Measurements from ENCODE around the gene MOG.
A peak's percentile ranks its signal among the peaks of the same experiment; 100 is the strongest.

Gene MOG

GRCh38 chr6:29656798-29657197 is at the start of gene MOG:
Gene MOG, plus strand, starts transcription at chr6:29657092. Its CDS starts 118 bp downstream, at chr6:29657210.
- no peak for DNase-seq

DNA sequence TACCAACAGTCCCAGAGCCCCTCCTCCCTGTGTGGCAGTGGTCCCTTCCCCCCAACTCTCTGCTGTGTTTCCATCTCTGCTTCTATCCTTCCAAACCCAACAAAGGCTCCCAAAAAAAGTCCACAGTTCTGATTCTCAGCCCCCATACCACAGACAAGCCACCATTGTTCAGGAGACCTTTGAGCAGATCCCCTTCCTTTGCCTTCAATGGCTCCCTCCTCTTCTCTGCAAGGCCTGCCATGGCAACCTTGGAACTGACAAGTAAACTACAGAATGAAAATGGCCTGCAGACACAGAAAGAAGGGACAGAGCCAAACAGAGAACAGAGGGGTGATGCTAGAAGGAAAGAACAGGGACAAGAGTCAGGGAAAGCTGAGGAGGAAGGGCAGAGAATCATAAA is 48.8 kb upstream of the MOG start:
- DNase-seq, result no peak

- DNase-seq, result no peak
Observed at GRCh38 chr6:29610540-29610939, 46.4 kb upstream of the MOG start.

- no peak for DNase-seq
Observed at GRCh38 chr6:29611426-29611825, 45.5 kb upstream of the MOG start.

GRCh38 chr6:29617782-29618554 is 38.9 kb upstream of the MOG start:
- DNase-seq, result no peak

DNA sequence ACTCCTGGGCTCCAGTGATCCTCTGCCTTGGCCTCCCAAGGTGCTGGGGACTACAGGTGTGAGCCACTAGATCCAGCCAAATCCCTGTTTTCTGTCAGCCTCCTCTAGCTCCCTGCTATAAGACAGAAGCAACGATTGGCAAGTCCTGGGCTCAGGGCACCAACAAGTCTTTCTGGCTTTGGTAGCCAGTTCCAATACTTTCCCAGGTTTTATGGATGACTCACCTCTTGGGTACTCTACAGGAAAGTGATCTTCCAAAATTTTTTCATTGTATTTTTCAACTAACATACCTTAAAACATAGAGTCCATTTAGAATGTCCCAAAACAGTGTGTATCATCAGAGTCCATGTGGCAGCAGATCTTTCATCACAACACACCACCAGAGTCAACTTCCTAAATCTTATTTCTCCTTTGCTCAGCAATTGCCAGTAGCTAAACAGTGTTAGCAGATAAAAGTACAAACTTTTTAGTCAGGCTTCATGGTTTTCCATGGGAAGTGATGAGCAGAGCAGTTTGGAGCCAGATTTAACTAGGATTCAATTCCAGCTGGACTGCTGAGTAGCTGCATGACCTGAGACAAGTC is 37.2 kb upstream of the MOG start:
- DNase-seq, result no peak

GRCh38 chr6:29620630-29621029 is 36.3 kb upstream of the MOG start:
- no peak for DNase-seq

GRCh38 chr6:29624520-29624961 is 32.4 kb upstream of the MOG start:
- no peak for DNase-seq

GRCh38 chr6:29625337-29625930 is 31.5 kb upstream of the MOG start:
- DNase-seq, result no peak

DNA sequence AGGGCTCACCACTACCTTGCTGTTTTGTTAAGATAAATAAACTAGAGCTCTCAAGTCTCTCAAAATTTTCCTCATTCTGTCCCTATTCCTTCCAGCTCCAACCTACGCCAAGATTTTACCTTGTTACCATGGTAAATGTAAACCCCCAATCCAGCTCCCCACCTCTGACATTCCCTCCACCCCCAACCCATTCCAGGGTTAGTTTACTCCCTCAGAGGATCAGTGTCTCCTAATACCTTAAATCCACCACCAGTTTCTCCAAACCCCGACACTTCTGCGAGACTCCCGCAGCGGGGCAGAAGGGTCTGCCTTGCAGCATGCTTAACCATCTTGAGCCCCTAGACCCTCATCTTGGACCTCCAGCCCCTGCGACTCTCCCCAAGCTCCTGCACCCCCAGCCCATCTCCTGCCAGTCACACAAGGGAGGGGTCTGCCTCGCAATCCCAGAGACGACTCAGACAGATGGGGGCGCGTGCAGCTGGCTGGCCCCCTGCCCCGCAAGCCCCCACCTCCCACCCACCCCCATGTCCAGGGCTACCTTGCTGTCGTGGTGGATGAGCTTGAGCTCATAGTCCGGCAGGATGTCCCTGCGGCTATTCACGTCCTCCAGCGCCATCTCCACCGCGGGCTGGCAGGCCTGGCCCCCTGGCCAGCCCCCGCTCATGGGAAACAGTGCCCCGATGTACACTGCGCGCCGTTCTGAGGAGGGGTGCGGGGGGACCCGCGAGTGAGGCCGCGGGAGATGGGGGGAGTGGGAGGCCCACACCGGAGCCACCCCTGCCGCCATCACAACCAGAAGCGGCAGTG is 29.7 kb upstream of the MOG start:
- no peak for DNase-seq

DNA sequence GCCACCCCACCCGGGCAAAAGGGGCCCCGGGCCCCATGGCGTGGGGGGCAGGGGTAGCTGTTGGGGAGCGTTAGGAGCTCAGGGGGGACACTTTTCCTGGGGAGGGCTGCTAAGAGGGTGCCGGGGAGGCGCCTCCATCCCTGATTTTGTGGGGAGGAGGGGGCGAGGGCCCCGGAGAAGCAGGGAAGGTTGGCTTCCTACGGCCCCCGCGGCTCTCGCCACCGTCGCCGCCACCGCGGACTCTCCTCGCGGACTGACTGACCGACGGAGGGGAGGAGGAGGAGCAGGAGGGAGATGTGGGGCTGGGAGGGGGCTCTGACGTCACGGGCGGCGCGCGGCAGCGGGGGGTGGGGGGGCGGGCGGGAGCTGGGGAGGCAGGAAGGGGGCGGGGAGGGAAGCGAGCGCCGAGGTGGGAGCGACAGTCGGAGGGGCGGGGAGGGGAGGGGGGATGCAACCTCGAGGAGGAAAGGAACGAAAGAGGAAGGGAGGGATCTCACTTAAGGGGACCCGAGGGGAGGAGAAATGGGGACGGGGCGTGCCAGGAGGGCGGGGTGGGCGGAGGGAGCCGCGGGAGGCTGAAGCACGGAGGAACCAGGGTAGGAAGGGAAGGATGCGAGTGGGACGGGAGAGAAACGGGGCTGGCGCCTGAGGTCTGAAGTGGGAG is 29.0 kb upstream of the MOG start:
- peak; percentile 14 for DNase-seq

- peak; percentile 56 for DNase-seq
Observed at GRCh38 chr6:29628419-29629281, 28.2 kb upstream of the MOG start.

DNA sequence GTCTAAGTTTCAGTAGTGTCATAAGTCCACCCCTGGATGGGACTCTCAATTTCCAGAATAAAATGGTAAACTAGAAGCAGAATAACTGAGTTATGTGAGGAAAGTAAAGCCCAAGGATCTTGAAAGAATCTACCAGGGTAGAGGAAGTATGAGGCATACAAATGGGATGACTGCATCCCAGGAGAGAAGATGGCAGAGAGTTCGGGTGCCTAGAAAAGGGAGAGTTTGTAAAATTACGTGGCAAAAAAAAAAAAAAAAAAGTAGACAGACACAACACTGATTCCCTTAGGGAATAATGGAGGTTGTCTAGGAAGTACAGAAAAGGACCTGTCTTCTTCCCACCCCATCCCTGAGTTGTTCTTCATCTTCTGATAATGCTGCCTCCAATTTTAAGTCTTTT is 27.3 kb upstream of the MOG start:
- DNase-seq, result no peak

- DNase-seq, result no peak
Observed at GRCh38 chr6:29630315-29630714, 26.6 kb upstream of the MOG start.

DNA sequence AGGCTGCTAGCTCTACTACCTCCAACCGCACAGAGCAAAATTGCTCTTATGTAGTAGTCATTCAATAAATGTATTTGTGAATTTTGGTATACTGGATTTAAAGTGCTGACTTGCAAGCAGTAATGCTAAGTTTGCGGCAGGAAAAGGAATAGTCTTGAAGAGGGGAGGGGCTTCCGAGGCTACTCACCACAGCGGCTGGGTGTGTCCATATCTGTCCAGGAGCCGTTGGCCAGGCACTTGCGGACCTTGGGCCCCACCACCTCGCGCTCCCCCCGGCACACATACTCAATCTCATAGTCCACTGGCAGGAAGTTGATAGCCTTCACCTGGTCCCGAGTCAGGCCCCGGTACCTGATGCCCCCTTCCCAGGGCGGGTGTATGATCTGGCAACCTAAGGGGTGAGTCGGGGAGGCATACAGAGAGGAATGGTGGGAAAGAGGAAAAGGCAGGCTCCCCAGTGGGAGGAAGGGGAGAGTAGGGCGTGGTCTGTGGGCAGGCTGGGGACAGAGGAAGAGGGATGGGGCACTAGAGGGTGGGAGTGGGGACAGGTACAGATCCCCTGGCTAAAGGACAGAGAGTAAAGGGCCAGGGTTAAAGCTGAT is 25.6 kb upstream of the MOG start:
- no peak for DNase-seq

GRCh38 chr6:29631860-29632731 is 24.8 kb upstream of the MOG start:
- DNase-seq, result peak; percentile 40

- DNase-seq, result peak; percentile 79
Observed at GRCh38 chr6:29632789-29633533, 23.9 kb upstream of the MOG start, which contains the start of gene GABBR1. Gene GABBR1, minus strand, starts transcription at chr6:29633183. Its CDS starts 798 bp downstream, at chr6:29632385.

- no peak for DNase-seq
Observed at GRCh38 chr6:29633534-29633905, 23.4 kb upstream of the MOG start.

- no peak for DNase-seq
Observed at GRCh38 chr6:29637247-29637646, 19.6 kb upstream of the MOG start.
